BE2C (cell line): ENCODE data around the gene XYLT1.

Experiments used
- DNase-seq: peaks from one replicate; pipeline ENCODE4 v3.0.0-alpha.2; 2020
- H3K27me3 ChIP-seq: fragments of 250-450 bp; sonication (Bioruptor Pico); 2 replicates; pipeline ENCODE4 v1.5.1; 2020; ENCODE audit warnings: mild to moderate bottlenecking
- H3K36me3 ChIP-seq: fragments of 250-450 bp; sonication (Bioruptor Pico); 2 replicates; pipeline ENCODE4 v1.5.1; 2020; ENCODE audit warnings: mild to moderate bottlenecking
- H3K4me1 ChIP-seq: fragments of 250-450 bp; sonication (Bioruptor Pico); 2 replicates; pipeline ENCODE4 v1.5.1; 2020
- H3K4me3 ChIP-seq: 2 replicates; pipeline ENCODE4 v1.5.1; 2011; ENCODE audit warnings: low read depth, low read length
- H3K9me3 ChIP-seq: fragments of 250-450 bp; sonication (Bioruptor Pico); 2 replicates; pipeline ENCODE4 v1.5.1; 2020
- TF ChIP-seq, protein P1 (sequence below): IDR thresholded peaks from 2 replicates; pipeline ENCODE4 v1.5.1; 2012; ENCODE audit warnings: mild to moderate bottlenecking, low read depth, low read length

The XYLT1 gene

DNA sequence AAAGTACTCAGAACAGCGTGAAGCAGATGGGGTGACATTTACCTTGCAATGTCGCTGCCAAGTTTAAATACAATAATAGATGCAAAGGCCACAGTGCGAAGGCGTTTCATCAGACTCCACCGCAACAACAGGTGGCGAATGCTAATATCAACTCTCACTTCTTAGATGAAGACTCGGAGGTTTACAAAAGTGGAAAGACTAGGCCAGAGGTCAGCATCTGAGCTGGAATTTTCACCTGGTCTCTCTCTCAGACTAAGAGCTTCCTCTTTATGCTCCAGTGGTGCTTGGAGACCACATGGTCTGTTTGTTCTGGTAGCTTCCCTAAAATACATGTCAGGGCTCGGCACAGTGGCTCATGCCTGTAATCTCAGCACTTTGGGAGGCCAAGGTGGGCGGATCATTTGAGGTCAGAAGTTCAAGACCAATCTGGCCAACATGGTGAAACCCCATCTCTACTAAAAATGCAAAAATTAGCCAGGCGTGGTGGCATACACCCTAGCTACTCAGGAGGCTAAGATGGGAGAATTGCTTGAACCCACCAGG is 169.1 kb downstream of the XYLT1 start:
- Histone ChIP-seq H3K36me3 (no peaks in the 10 kb centered on the region), H3K4me1 (0 out of 2 replicates have a peak, but pooled peaks cover 4% of the 10 kb centered on the region), H3K27me3 (no peaks in the 10 kb centered on the region), H3K9me3 (no peaks in the 10 kb centered on the region), H3K4me3 (no peak overlapping the region)
- TF ChIP-seq, protein P1, sequence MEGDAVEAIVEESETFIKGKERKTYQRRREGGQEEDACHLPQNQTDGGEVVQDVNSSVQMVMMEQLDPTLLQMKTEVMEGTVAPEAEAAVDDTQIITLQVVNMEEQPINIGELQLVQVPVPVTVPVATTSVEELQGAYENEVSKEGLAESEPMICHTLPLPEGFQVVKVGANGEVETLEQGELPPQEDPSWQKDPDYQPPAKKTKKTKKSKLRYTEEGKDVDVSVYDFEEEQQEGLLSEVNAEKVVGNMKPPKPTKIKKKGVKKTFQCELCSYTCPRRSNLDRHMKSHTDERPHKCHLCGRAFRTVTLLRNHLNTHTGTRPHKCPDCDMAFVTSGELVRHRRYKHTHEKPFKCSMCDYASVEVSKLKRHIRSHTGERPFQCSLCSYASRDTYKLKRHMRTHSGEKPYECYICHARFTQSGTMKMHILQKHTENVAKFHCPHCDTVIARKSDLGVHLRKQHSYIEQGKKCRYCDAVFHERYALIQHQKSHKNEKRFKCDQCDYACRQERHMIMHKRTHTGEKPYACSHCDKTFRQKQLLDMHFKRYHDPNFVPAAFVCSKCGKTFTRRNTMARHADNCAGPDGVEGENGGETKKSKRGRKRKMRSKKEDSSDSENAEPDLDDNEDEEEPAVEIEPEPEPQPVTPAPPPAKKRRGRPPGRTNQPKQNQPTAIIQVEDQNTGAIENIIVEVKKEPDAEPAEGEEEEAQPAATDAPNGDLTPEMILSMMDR = no peak
- DNase-seq = no peak

DNA sequence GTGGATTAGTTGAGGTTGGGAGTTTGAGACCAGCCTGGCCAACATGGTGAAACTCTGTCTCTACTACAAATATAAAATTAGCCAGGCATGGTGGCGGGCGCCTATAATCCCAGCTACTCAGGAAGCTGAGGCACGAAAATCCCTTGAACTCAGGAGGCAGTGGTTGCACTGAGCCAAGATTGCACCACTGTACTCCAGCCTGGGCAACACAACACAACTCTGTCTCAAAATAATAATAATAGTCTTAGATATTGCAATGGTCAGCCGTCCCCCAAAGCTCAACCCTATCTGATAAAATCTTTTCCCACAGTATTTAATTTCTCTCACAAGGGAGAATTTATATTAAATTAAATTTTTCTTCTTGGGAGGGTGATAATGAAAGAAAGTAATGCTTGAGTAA is 169.6 kb downstream of the XYLT1 start:
- H3K9me3 ChIP-seq = no peaks in the 10 kb centered on the region
- no peak overlapping the region for H3K4me3 ChIP-seq
- no peaks in the 10 kb centered on the region for H3K27me3 ChIP-seq
- H3K36me3 ChIP-seq = no peaks in the 10 kb centered on the region
- H3K4me1 ChIP-seq = peaks cover 6% of the 10 kb centered on the region
- no peak for DNase-seq
- TF ChIP-seq, protein P1 = no peak

- DNase-seq = no peak
- TF ChIP-seq, protein P1 = no peak
- Histone ChIP-seq H3K27me3 (no peaks in the 10 kb centered on the region), H3K9me3 (no peaks in the 10 kb centered on the region), H3K4me1 (peaks cover 9% of the 10 kb centered on the region), H3K4me3 (no peak overlapping the region), H3K36me3 (no peaks in the 10 kb centered on the region)
Observed at GRCh38 chr16:17299790-17300189, 171.0 kb downstream of the XYLT1 start.

DNA sequence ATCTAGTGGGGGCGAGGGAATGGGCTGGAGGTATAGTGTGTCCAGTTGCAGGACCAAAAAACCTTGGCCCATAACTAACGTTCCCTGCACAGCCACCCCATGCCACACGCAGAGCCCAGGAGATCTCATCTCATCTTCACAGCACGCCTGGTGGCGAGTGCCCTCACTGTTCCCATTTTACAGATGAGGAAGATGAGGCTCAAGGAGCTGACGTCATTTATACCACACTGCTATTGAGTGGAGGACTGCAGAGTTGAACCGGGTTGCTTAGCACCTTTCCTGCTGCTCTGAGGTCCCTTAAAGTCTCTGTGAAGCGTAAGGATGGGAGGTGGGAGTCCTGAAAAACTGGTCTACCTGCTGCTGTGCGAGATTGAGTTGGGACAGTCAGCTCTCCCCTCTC is 172.5 kb downstream of the XYLT1 start:
- no peak for DNase-seq
- Histone ChIP-seq H3K9me3 (no peaks in the 10 kb centered on the region), H3K36me3 (no peaks in the 10 kb centered on the region), H3K4me1 (peaks cover 9% of the 10 kb centered on the region), H3K4me3 (no peak overlapping the region), H3K27me3 (no peaks in the 10 kb centered on the region)
- TF ChIP-seq, protein P1 = no peak

- DNase-seq = peak; percentile 75
- TF ChIP-seq, protein P1 = no peak
- no peaks in the 10 kb centered on the region for H3K9me3 ChIP-seq
- H3K4me1 ChIP-seq = peaks cover 9% of the 10 kb centered on the region
- no peaks in the 10 kb centered on the region for H3K27me3 ChIP-seq
- H3K4me3 ChIP-seq = no peak overlapping the region
- H3K36me3 ChIP-seq = no peaks in the 10 kb centered on the region
Observed at GRCh38 chr16:17296431-17296830, 174.3 kb downstream of the XYLT1 start.

- TF ChIP-seq, protein P1 = no peak
- H3K4me1 ChIP-seq = peaks cover 9% of the 10 kb centered on the region
- no peaks in the 10 kb centered on the region for H3K36me3 ChIP-seq
- H3K9me3 ChIP-seq = no peaks in the 10 kb centered on the region
- no peak for DNase-seq
- no peaks in the 10 kb centered on the region for H3K27me3 ChIP-seq
- no peak overlapping the region for H3K4me3 ChIP-seq
Observed at GRCh38 chr16:17295948-17296347, 174.8 kb downstream of the XYLT1 start.
